Endothelial cell (in vitro differentiated cells): ENCODE data around the gene COPRS. TPM values are rescaled to one million over a fixed set of nuclear protein-coding genes. Genes with fewer than 3 reads are reported as not detected.
A peak's percentile ranks its signal among the peaks of the same experiment; 100 is the strongest.

Experiments used
- DNase-seq: peaks from one replicate; pipeline ENCODE4 v3.0.0; 2021; ENCODE audit warnings: low spot score
- H3K27ac Mint-ChIP-seq: one replicate; pipeline ENCODE4 v1.8.0; 2021; ENCODE audit warnings: mixed read lengths, inconsistent platforms; ENCODE audit not compliant: unreplicated experiment
- H3K27me3 Mint-ChIP-seq: one replicate; pipeline ENCODE4 v1.8.0; 2021; ENCODE audit warnings: mild to moderate bottlenecking, moderate library complexity, mixed read lengths, inconsistent platforms; ENCODE audit not compliant: unreplicated experiment
- H3K36me3 Mint-ChIP-seq: one replicate; pipeline ENCODE4 v1.8.0; 2021; ENCODE audit warnings: mild to moderate bottlenecking, low read depth, mixed read lengths, inconsistent platforms; ENCODE audit not compliant: unreplicated experiment
- H3K4me1 Mint-ChIP-seq: one replicate; pipeline ENCODE4 v1.8.0; 2021; ENCODE audit warnings: mild to moderate bottlenecking, mixed read lengths, inconsistent platforms; ENCODE audit not compliant: unreplicated experiment
- H3K4me3 Mint-ChIP-seq: one replicate; pipeline ENCODE4 v1.8.0; 2021; ENCODE audit warnings: mild to moderate bottlenecking, mixed read lengths, inconsistent platforms; ENCODE audit not compliant: unreplicated experiment
- H3K9me3 Mint-ChIP-seq: one replicate; pipeline ENCODE4 v1.8.0; 2021; ENCODE audit warnings: mixed read lengths, inconsistent platforms; ENCODE audit not compliant: unreplicated experiment
- total RNA-seq: library from RNA; stranded (reverse); fragmentation: NEBNext Ultra II Directional; extraction: Animal tissue kit (Norgen Biotek cat#: 25700); gene quantifications from one replicate; pipeline ENCODE4 v1.2.1, GENCODE V29; 2021; ENCODE audit not compliant: unreplicated experiment
- TF ChIP-seq, protein P1 (sequence below): fragments of 200-600 bp; sonication (generic); IDR thresholded peaks from one replicate; pipeline ENCODE4 v1.5.0; 2021; ENCODE audit warnings: antibody characterized with exemption; ENCODE audit not compliant: unreplicated experiment

The COPRS gene
- total RNA-seq, 1 donor from 2014 or later: 22.9 TPM

DNA sequence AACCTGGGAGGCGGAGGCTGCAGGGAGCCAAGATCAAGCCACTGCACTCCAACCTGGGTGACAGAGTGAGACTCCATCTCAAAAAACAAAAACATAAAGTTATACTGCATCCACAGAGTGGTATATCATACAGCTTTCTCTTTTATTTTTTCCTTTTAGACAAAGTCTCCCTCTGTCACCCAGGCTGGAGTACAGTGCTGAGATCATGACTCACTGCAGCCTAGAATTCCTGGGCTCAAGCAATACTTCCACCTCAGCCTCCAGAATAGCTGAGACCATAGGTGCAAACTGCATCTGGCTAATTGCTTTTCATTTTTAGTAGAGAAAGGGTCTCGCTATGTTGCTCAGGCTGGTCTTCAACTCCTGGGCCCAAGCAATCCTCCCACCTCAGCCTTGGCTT, 10.0 kb upstream of the COPRS start:
- Mint-ChIP-seq H3K27me3 (no peaks in the 10 kb centered on the region), H3K4me3 (no peak overlapping the region), H3K9me3 (no peaks in the 10 kb centered on the region), H3K36me3 (peaks cover 36% of the 10 kb centered on the region), H3K4me1 (no peaks in the 10 kb centered on the region), H3K27ac (no peak overlapping the region)
- TF ChIP-seq, protein P1, sequence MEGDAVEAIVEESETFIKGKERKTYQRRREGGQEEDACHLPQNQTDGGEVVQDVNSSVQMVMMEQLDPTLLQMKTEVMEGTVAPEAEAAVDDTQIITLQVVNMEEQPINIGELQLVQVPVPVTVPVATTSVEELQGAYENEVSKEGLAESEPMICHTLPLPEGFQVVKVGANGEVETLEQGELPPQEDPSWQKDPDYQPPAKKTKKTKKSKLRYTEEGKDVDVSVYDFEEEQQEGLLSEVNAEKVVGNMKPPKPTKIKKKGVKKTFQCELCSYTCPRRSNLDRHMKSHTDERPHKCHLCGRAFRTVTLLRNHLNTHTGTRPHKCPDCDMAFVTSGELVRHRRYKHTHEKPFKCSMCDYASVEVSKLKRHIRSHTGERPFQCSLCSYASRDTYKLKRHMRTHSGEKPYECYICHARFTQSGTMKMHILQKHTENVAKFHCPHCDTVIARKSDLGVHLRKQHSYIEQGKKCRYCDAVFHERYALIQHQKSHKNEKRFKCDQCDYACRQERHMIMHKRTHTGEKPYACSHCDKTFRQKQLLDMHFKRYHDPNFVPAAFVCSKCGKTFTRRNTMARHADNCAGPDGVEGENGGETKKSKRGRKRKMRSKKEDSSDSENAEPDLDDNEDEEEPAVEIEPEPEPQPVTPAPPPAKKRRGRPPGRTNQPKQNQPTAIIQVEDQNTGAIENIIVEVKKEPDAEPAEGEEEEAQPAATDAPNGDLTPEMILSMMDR: no peak
- no peak for DNase-seq

GRCh38 chr17:31859487-31860008, 504 bp upstream of the COPRS start:
- DNase-seq: no peak
- Mint-ChIP-seq H3K9me3 (no peaks in the 10 kb centered on the region), H3K27me3 (peaks cover 5% of the 10 kb centered on the region), H3K4me3 (peak overlapping the region; percentile 73), H3K27ac (no peak overlapping the region), H3K4me1 (peaks cover 10% of the 10 kb centered on the region), H3K36me3 (peaks cover 9% of the 10 kb centered on the region)
- TF ChIP-seq, protein P1: no peak

GRCh38 chr17:31857920-31858641, 963 bp downstream of the COPRS start:
- no peak overlapping the region for H3K27ac Mint-ChIP-seq
- H3K27me3 Mint-ChIP-seq: peaks cover 5% of the 10 kb centered on the region

GRCh38 chr17:31856750-31857149, 2.3 kb downstream of the COPRS start:
- peaks cover 4% of the 10 kb centered on the region for H3K36me3 Mint-ChIP-seq
- no peak overlapping the region for H3K27ac Mint-ChIP-seq

More at GRCh38 chr17:31857920-31858641, 963 bp downstream of the COPRS start:
- Mint-ChIP-seq H3K36me3 (peaks cover 4% of the 10 kb centered on the region), H3K4me3 (peak overlapping the region; percentile 87), H3K9me3 (no peaks in the 10 kb centered on the region), H3K4me1 (peaks cover 10% of the 10 kb centered on the region)
- TF ChIP-seq, protein P1: no peak
- no peak for DNase-seq

More at GRCh38 chr17:31856750-31857149, 2.3 kb downstream of the COPRS start:
- TF ChIP-seq, protein P1: no peak
- DNase-seq: no peak
- Mint-ChIP-seq H3K4me3 (no peak overlapping the region), H3K4me1 (peaks cover 10% of the 10 kb centered on the region), H3K9me3 (no peaks in the 10 kb centered on the region), H3K27me3 (peaks cover 5% of the 10 kb centered on the region)
